MM.1S (cell line): Measurements from ENCODE around the gene ANKK1.

ENCODE experiments used
- CTCF ChIP-seq: fragments of 300-600 bp; sonication (generic); IDR thresholded peaks from 2 replicates; pipeline ENCODE4 v1.5.1; 2016; ENCODE audit warnings: antibody characterized with exemption, low read length, mixed read lengths
- EZH2 ChIP-seq: fragments of 300-600 bp; sonication (generic); optimal IDR thresholded peaks from 2 replicates; pipeline ENCODE3; 2017; ENCODE audit warnings: low read depth, mild to moderate bottlenecking, antibody characterized with exemption, low read length, mixed read lengths
- EZH2phosphoT487 ChIP-seq: fragments of 300-600 bp; sonication (generic); IDR thresholded peaks from 2 replicates; pipeline ENCODE4 v1.6.1; 2018; ENCODE audit warnings: antibody characterized with exemption, low read length

GRCh38 chr11:113363406-113363805, 24.2 kb upstream of the ANKK1 start:
- TF ChIP-seq EZH2phosphoT487, result no peak
- no peak for TF ChIP-seq CTCF
- no peak for TF ChIP-seq EZH2
